Measurements from ENCODE around the gene CDH2.

CDH2 gene

DNA sequence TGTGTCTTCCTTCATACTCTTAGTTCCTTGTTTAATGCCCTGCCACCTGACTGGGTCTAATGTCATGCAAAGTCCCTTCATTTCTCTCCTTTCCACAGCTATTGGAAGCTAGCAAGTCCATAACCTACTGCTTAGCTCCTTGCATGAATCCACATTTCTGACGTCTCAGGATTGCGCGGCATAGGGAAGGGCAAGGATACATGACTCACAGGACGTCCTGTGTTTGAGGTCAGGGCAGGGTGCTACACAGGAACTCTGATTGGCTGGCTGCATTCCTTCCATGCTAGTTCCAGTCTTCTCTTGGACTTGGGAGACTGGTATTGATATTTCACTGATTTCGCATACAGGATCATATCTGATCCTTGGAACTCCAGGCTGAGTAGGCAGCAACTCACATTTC lies 137.9 kb downstream of the CDH2 start:
- Histone ChIP-seq H3K36me3 (replicated peaks; ENCODE audit: low read depth, low read length) (no peaks in the 10 kb centered on the region), H2AFZ (ENCODE audit: low read depth, low read length) (no peak overlapping the region), H3K27me3 (ENCODE audit: low read depth, low read length) (no peaks in the 10 kb centered on the region), H3K27ac (ENCODE audit: low read length) (no peak overlapping the region), H3K4me2 (ENCODE audit: low read length) (no peak overlapping the region), H3K4me3 (ENCODE audit: low read length) (no peak overlapping the region), H3K9ac (ENCODE audit: low read length) (no peak overlapping the region), H3K9me3 (ENCODE audit: insufficient read depth, low read length) (no peaks in the 10 kb centered on the region), H3K4me1 (ENCODE audit: low read length) (no peaks in the 10 kb centered on the region), H3K79me2 (ENCODE audit: low read length) (no peaks in the 10 kb centered on the region), H4K20me1 (ENCODE audit: insufficient read depth, low read length) (no peaks in the 10 kb centered on the region)
- TF ChIP-seq EZH2phosphoT487 (IDR thresholded peaks at IDR 0.05; ENCODE audit: low read depth) (no peak), CTCF (IDR thresholded peaks at IDR 0.05; ENCODE audit: low read depth, low read length) (no peak)

- H3K9me3 ChIP-seq (ENCODE audit: insufficient read depth, low read length), result no peaks in the 10 kb centered on the region
- H3K79me2 ChIP-seq (ENCODE audit: low read length), result no peaks in the 10 kb centered on the region
- H4K20me1 ChIP-seq (ENCODE audit: insufficient read depth, low read length), result no peaks in the 10 kb centered on the region
- H3K4me1 ChIP-seq (ENCODE audit: low read length), result no peaks in the 10 kb centered on the region
- no peak overlapping the region for H3K4me3 ChIP-seq (ENCODE audit: low read length)
- no peak overlapping the region for H2AFZ ChIP-seq (ENCODE audit: low read depth, low read length)
- H3K36me3 ChIP-seq (replicated peaks; ENCODE audit: low read depth, low read length), result no peaks in the 10 kb centered on the region
- no peak overlapping the region for H3K4me2 ChIP-seq (ENCODE audit: low read length)
- H3K27me3 ChIP-seq (ENCODE audit: low read depth, low read length), result no peaks in the 10 kb centered on the region
- no peak overlapping the region for H3K27ac ChIP-seq (ENCODE audit: low read length)
- no peak for TF ChIP-seq EZH2phosphoT487 (IDR thresholded peaks at IDR 0.05; ENCODE audit: low read depth)
- no peak for TF ChIP-seq CTCF (IDR thresholded peaks at IDR 0.05; ENCODE audit: low read depth, low read length)
- H3K9ac ChIP-seq (ENCODE audit: low read length), result no peak overlapping the region
Observed at GRCh38 chr18:28036488-28036887, 140.4 kb downstream of the CDH2 start.

DNA sequence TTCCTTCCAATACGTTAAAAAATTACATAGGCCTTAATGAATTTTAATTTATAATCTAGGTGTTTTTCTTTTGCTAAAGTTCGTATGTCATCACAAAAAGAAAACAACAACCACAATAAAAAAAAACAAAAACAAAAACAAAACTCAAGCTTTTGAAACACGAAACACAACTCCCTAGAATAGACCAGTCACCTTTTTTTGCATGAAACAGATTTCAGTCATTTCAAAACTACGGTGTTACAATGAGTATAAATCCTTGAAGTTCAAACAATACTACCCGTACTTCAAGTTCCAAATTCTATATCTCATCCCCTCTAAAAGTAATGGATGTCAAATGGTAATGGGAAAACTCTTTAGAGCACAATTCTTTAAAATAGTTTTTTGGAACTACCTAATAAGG lies 142.4 kb downstream of the CDH2 start:
- Histone ChIP-seq H3K4me3 (ENCODE audit: low read length) (no peak overlapping the region), H3K79me2 (ENCODE audit: low read length) (no peaks in the 10 kb centered on the region), H3K4me1 (ENCODE audit: low read length) (no peaks in the 10 kb centered on the region), H4K20me1 (ENCODE audit: insufficient read depth, low read length) (no peaks in the 10 kb centered on the region), H3K27me3 (ENCODE audit: low read depth, low read length) (no peaks in the 10 kb centered on the region), H3K9me3 (ENCODE audit: insufficient read depth, low read length) (no peaks in the 10 kb centered on the region), H3K27ac (ENCODE audit: low read length) (no peak overlapping the region), H2AFZ (ENCODE audit: low read depth, low read length) (no peak overlapping the region), H3K9ac (ENCODE audit: low read length) (no peak overlapping the region), H3K4me2 (ENCODE audit: low read length) (no peak overlapping the region), H3K36me3 (replicated peaks; ENCODE audit: low read depth, low read length) (no peaks in the 10 kb centered on the region)
- TF ChIP-seq CTCF (IDR thresholded peaks at IDR 0.05; ENCODE audit: low read depth, low read length) (no peak), EZH2phosphoT487 (IDR thresholded peaks at IDR 0.05; ENCODE audit: low read depth) (no peak)

GRCh38 chr18:28032177-28032576 lies 144.8 kb downstream of the CDH2 start:
- TF ChIP-seq CTCF (IDR thresholded peaks at IDR 0.05; ENCODE audit: low read depth, low read length) (no peak), EZH2phosphoT487 (IDR thresholded peaks at IDR 0.05; ENCODE audit: low read depth) (no peak)
- Histone ChIP-seq H3K4me2 (ENCODE audit: low read length) (no peak overlapping the region), H3K4me1 (ENCODE audit: low read length) (no peaks in the 10 kb centered on the region), H2AFZ (ENCODE audit: low read depth, low read length) (no peak overlapping the region), H3K36me3 (replicated peaks; ENCODE audit: low read depth, low read length) (no peaks in the 10 kb centered on the region), H3K4me3 (ENCODE audit: low read length) (no peak overlapping the region), H3K27ac (ENCODE audit: low read length) (no peak overlapping the region), H3K9me3 (ENCODE audit: insufficient read depth, low read length) (no peaks in the 10 kb centered on the region), H3K9ac (ENCODE audit: low read length) (no peak overlapping the region), H4K20me1 (ENCODE audit: insufficient read depth, low read length) (no peaks in the 10 kb centered on the region), H3K79me2 (ENCODE audit: low read length) (no peaks in the 10 kb centered on the region), H3K27me3 (ENCODE audit: low read depth, low read length) (no peaks in the 10 kb centered on the region)
